ENCODE data around the gene ZBTB17.
"Not testable (repeated sequence)": the region's sequence is repeated elsewhere in the genome, so short reads cannot be mapped to it uniquely, and the experiment has no call there.

ZBTB17 gene

DNA sequence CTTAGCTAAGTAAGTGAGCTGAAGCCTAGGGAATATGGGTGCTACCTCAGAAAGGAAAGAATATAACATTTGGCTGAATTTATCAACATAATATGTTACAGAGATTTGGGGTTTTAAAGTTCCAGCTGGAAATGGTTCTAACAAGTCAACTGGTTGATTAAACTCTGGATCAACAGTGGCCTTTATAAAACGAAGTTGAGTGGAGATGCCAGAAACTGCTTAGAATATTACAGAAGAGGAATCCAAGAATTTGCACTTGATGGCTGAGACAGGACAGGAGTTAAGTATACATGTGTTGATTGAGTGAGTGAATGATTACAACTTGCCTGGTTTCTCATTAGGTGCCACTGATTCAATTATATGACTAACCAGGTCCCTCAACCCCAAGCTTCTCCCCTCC lies 7.4 kb upstream of the ZBTB17 start:
- TF ChIP-seq, protein P1, sequence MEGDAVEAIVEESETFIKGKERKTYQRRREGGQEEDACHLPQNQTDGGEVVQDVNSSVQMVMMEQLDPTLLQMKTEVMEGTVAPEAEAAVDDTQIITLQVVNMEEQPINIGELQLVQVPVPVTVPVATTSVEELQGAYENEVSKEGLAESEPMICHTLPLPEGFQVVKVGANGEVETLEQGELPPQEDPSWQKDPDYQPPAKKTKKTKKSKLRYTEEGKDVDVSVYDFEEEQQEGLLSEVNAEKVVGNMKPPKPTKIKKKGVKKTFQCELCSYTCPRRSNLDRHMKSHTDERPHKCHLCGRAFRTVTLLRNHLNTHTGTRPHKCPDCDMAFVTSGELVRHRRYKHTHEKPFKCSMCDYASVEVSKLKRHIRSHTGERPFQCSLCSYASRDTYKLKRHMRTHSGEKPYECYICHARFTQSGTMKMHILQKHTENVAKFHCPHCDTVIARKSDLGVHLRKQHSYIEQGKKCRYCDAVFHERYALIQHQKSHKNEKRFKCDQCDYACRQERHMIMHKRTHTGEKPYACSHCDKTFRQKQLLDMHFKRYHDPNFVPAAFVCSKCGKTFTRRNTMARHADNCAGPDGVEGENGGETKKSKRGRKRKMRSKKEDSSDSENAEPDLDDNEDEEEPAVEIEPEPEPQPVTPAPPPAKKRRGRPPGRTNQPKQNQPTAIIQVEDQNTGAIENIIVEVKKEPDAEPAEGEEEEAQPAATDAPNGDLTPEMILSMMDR (IDR thresholded peaks at IDR 0.05; ENCODE audit: extremely low read depth, missing control alignments) = no peak
- DNase-seq (ENCODE audit: low spot score) = no peak

DNA sequence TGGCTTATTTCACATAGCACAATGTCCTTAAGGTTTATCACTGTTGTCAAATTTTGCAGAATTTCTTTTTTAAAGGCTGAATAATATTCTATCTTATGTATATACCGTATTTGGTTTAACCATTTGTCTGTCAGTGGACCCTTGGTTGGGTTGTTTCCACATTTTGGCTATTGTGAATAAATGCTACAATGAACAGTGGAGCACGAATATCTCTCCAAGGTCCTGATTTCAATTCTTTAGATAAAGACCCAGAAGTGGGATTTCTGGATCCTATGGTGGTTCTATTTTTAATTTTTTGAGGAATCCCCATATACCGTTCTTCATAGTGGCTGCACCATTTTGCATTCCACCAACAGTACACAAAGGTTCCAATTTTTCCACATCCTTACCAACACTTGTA lies 5.8 kb upstream of the ZBTB17 start:
- no peak for DNase-seq (ENCODE audit: low spot score)
- TF ChIP-seq, protein P1 (IDR thresholded peaks at IDR 0.05; ENCODE audit: extremely low read depth, missing control alignments) = no peak

- not testable (repeated sequence) for DNase-seq (ENCODE audit: low spot score)
Measured at GRCh38 chr1:15977947-15978346, 2.0 kb upstream of the ZBTB17 start.

DNA sequence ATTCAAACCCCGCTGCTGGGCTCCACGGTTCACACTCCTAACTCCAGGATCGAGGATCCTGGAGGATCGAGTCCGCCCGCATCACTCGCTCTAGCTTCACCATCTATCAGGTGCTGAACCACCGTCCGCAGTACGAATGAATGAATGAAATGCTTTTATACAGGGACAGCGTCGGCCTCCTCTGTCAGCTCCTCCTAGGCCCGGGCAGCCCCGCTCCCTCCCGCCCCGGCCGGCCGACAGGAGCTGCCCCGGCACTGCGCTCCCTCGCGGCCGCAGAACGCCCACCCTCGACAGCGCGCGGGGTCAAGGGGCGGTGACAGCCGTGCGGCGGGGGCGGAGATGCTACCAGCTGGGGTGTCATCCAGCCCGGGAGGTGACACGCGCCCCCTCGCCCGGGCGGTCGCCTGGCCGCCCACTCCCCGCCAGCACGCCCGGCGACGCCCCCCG lies 520 bp downstream of the ZBTB17 start:
- TF ChIP-seq, protein P1 (IDR thresholded peaks at IDR 0.05; ENCODE audit: extremely low read depth, missing control alignments) = no peak
- peak; percentile 87 for DNase-seq (ENCODE audit: low spot score)

- peak; percentile 69 for DNase-seq (ENCODE audit: low spot score)
- TF ChIP-seq, protein P1 (IDR thresholded peaks at IDR 0.05; ENCODE audit: extremely low read depth, missing control alignments) = no peak
Measured at GRCh38 chr1:15974855-15975254, 1.0 kb downstream of the ZBTB17 start.

GRCh38 chr1:15973772-15974171 lies 2.1 kb downstream of the ZBTB17 start:
- no peak for DNase-seq (ENCODE audit: low spot score)
- TF ChIP-seq, protein P1 (IDR thresholded peaks at IDR 0.05; ENCODE audit: extremely low read depth, missing control alignments) = no peak

- TF ChIP-seq, protein P1 (IDR thresholded peaks at IDR 0.05; ENCODE audit: extremely low read depth, missing control alignments) = no peak
- DNase-seq (ENCODE audit: low spot score) = no peak
Measured at GRCh38 chr1:15972409-15972808, 3.5 kb downstream of the ZBTB17 start.

DNA sequence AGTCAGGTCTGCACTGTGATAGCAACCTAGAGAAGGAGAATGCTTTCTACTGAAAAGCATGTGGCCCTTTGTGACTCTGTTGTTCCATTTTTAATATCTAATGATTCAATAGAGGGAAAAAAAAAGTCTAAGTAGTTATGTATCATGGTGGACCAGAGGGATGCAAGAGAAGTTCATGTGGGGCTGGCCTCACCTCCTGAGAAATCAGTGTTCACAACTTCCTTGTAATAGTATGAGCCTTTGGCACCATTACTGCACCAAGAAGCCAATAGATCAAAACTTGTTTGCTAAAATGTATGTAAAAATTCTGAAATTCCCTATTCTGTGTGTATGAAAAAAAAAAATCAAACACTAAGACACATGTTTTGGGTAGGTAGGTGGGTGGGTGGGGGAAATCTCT lies 5.0 kb downstream of the ZBTB17 start:
- TF ChIP-seq, protein P1 (IDR thresholded peaks at IDR 0.05; ENCODE audit: extremely low read depth, missing control alignments) = no peak
- no peak for DNase-seq (ENCODE audit: low spot score)
